HG03520 (cell line): ENCODE measurements around the gene PIK3CD.
"Not testable (repeated sequence)": the region's sequence is repeated elsewhere in the genome, so short reads cannot be mapped to it uniquely, and the experiment has no call there.

Source experiments
- ATAC-seq: cut with Tn5 transposase; IDR thresholded peaks from one replicate; pipeline ENCODE4 v1.9.1; 2021; ENCODE audit warnings: mild to moderate bottlenecking, moderate library complexity; ENCODE audit not compliant: unreplicated experiment

PIK3CD gene

GRCh38 chr1:9618909-9619679 is 32.4 kb upstream of the PIK3CD start:
- no peak for ATAC-seq

- ATAC-seq, result no peak
Measured at GRCh38 chr1:9621032-9621431, 30.5 kb upstream of the PIK3CD start.

- no peak for ATAC-seq
Measured at GRCh38 chr1:9624081-9624480, 27.4 kb upstream of the PIK3CD start.

- not testable (repeated sequence) for ATAC-seq
Measured at GRCh38 chr1:9625030-9625429, 26.5 kb upstream of the PIK3CD start.

GRCh38 chr1:9626201-9626608 is 25.3 kb upstream of the PIK3CD start:
- ATAC-seq, result no peak

GRCh38 chr1:9628541-9629444 is 22.7 kb upstream of the PIK3CD start:
- no peak for ATAC-seq

GRCh38 chr1:9629445-9630201 is 21.9 kb upstream of the PIK3CD start:
- ATAC-seq, result no peak

- ATAC-seq, result no peak
Measured at GRCh38 chr1:9630331-9631111, 21.0 kb upstream of the PIK3CD start.

- no peak for ATAC-seq
Measured at GRCh38 chr1:9631613-9632012, 19.9 kb upstream of the PIK3CD start.

- ATAC-seq, result no peak
Measured at GRCh38 chr1:9633493-9633892, 18.0 kb upstream of the PIK3CD start.

- ATAC-seq, result no peak
Measured at GRCh38 chr1:9634582-9634981, 16.9 kb upstream of the PIK3CD start.

GRCh38 chr1:9639227-9639626 is 12.3 kb upstream of the PIK3CD start:
- no peak for ATAC-seq

- no peak for ATAC-seq
Measured at GRCh38 chr1:9643351-9644256, 7.9 kb upstream of the PIK3CD start.

- no peak for ATAC-seq
Measured at GRCh38 chr1:9646037-9646436, 5.5 kb upstream of the PIK3CD start.

- no peak for ATAC-seq
Measured at GRCh38 chr1:9648171-9648570, 3.4 kb upstream of the PIK3CD start.

GRCh38 chr1:9649769-9650168 is 1.8 kb upstream of the PIK3CD start:
- no peak for ATAC-seq

GRCh38 chr1:9651220-9651564 is 339 bp upstream of the PIK3CD start:
- ATAC-seq, result no peak

GRCh38 chr1:9652379-9653209 is 1.1 kb downstream of the PIK3CD start:
- ATAC-seq, result no peak

- ATAC-seq, result no peak
Measured at GRCh38 chr1:9653210-9653490, 1.6 kb downstream of the PIK3CD start.
